Transverse colon (tissue), 4 donors: ENCODE results near the gene NEXMIF.
"Not testable (repeated sequence)": the region's sequence is repeated elsewhere in the genome, so short reads cannot be mapped to it uniquely, and the experiment has no call there.

ENCODE experiments used
- CTCF ChIP-seq, 5 experiments: fragments of 200-600 bp in 3 of 5; fragments of 450-650 bp in 2 of 5; sonication (generic) in 3 of 5; IDR thresholded peaks; 1 replicate in 2 of 5; 2 replicates in 3 of 5; pipeline ENCODE4 v1.5.1; 2016 to 2017; ENCODE audit warnings: antibody characterized with exemption in 5 of 5, inconsistent platforms in 3 of 5, mild to moderate bottlenecking in 2 of 5, moderate library complexity in 1 of 5
- POLR2AphosphoS5 ChIP-seq, 3 donors: sonication (generic); formaldehyde crosslinking; IDR thresholded peaks; one replicate each; pipeline ENCODE4 v1.6.1; 2016; ENCODE audit warnings: antibody characterized with exemption in 3 of 3

GRCh38 chrX:74961962-74962361 lies 36.7 kb upstream of the NEXMIF start:
- not testable (repeated sequence) for TF ChIP-seq CTCF, POLR2AphosphoS5 (IDR thresholded peaks at IDR 0.05)
